SK-N-SH (cell line): ENCODE measurements around the gene CEP41. TPM values are rescaled to one million over a fixed set of nuclear protein-coding genes. Genes with fewer than 3 reads are reported as not detected.

ENCODE experiments used
- CTCF ChIA-PET: fragments of 300-600, 350-600 bp; formaldehyde crosslinking; extraction: SDS; loops from one replicate; lab custom pipeline; 2021; lab: Yijun Ruan, JAX
- POLR2A ChIA-PET: fragments of 350-600 bp; sonication (Branson Sonifier 250); formaldehyde crosslinking; extraction: SDS; loops from one replicate; lab custom pipeline; 2020; ENCODE audit warnings: antibody characterized with exemption, inconsistent platforms; lab: Yijun Ruan, JAX
- DNase-seq: peaks from one replicate; pipeline ENCODE4 v3.0.0; 2012
- H2AFZ ChIP-seq: fragments of 200-600 bp; sonication (generic); 2 replicates; pipeline ENCODE4 v1.8.1; 2016; ENCODE audit warnings: antibody characterized with exemption, mild to moderate bottlenecking, low read depth
- H3F3A ChIP-seq: fragments of 200-600 bp; sonication (generic); replicated peaks from 2 replicates; pipeline ENCODE3; 2016; ENCODE audit warnings: antibody characterized with exemption, mild to moderate bottlenecking; ENCODE audit not compliant: insufficient read depth
- H3K27ac ChIP-seq, 2 experiments: fragments of 200-500 bp in 1 of 2; fragments of 200-600 bp in 1 of 2; sonication (Bioruptor generic) in 1 of 2; sonication (generic), shearing (Covaris generic) in 1 of 2; 2 replicates each; pipeline versions ENCODE4 v1.5.1 to v1.6.1; 2014 to 2016; ENCODE audit warnings: low read depth in 2 of 2, inconsistent platforms in 1 of 2, low read length in 1 of 2, mild to moderate bottlenecking in 1 of 2, mixed read lengths in 1 of 2
- H3K27me3 ChIP-seq: fragments of 200-600 bp; sonication (generic), shearing (Covaris generic); 2 replicates; pipeline ENCODE4 v1.6.1; 2016; ENCODE audit warnings: mixed run types; ENCODE audit not compliant: insufficient read depth
- H3K36me3 ChIP-seq, 2 experiments: fragments of 200-500 bp in 1 of 2; fragments of 200-600 bp in 1 of 2; sonication (Bioruptor generic) in 1 of 2; sonication (generic) in 1 of 2; replicated peaks in 1 of 2; 2 replicates each; pipeline versions ENCODE3 to v1.5.1; 2014 to 2016; ENCODE audit warnings: low read length in 1 of 2, mild to moderate bottlenecking in 1 of 2; ENCODE audit not compliant: insufficient read depth in 2 of 2, control insufficient read depth in 1 of 2
- H3K4me1 ChIP-seq, 2 experiments: fragments of 200-500 bp in 1 of 2; fragments of 200-600 bp in 1 of 2; sonication (Bioruptor generic) in 1 of 2; sonication (generic), shearing (Covaris generic) in 1 of 2; 2 replicates each; pipeline versions ENCODE4 v1.5.1 to v1.6.1; 2014 to 2016; ENCODE audit warnings: low read depth in 1 of 2, low read length in 1 of 2, mixed run types in 1 of 2; ENCODE audit not compliant: insufficient read depth in 2 of 2, control insufficient read depth in 1 of 2
- H3K4me2 ChIP-seq: fragments of 200-600 bp; sonication (generic), shearing (Covaris generic); 2 replicates; pipeline ENCODE4 v1.6.1; 2017; ENCODE audit warnings: mixed run types
- H3K4me3 ChIP-seq, 2 experiments: fragments of 200-500 bp in 1 of 2; fragments of 200-600 bp in 1 of 2; sonication (Bioruptor generic) in 1 of 2; sonication (generic), shearing (Covaris generic) in 1 of 2; 2 replicates each; pipeline versions ENCODE4 v1.5.1 to v1.8.1; 2014 to 2016; ENCODE audit warnings: low read depth in 2 of 2, inconsistent platforms in 1 of 2, low read length in 1 of 2, mild to moderate bottlenecking in 1 of 2, mixed read lengths in 1 of 2, moderate library complexity in 1 of 2
- H3K79me2 ChIP-seq: fragments of 200-600 bp; sonication (generic); 2 replicates; pipeline ENCODE4 v1.8.1; 2017; ENCODE audit warnings: mild to moderate bottlenecking; ENCODE audit not compliant: insufficient read depth
- H3K9ac ChIP-seq: fragments of 200-600 bp; sonication (generic); 2 replicates; pipeline ENCODE4 v1.6.1; 2017; ENCODE audit warnings: mixed run types
- H3K9me2 ChIP-seq: fragments of 200-600 bp; sonication (generic); 2 replicates; pipeline ENCODE4 v1.6.1; 2017; ENCODE audit warnings: mixed run types
- H3K9me3 ChIP-seq: fragments of 200-600 bp; sonication (generic); 2 replicates; pipeline ENCODE4 v1.6.1; 2017; ENCODE audit warnings: mixed run types, mild to moderate bottlenecking, moderate library complexity
- H4K20me1 ChIP-seq: fragments of 200-600 bp; sonication (generic); 2 replicates; pipeline ENCODE4 v1.6.1; 2017; ENCODE audit warnings: mild to moderate bottlenecking, mixed run types; ENCODE audit not compliant: insufficient read depth
- EZH2phosphoT487 ChIP-seq: fragments of 200-600 bp; sonication (generic); IDR thresholded peaks from 2 replicates; pipeline ENCODE4 v1.6.1; 2017; ENCODE audit warnings: low read depth, mixed run types, mild to moderate bottlenecking, antibody characterized with exemption, moderate library complexity, borderline replicate concordance
- FOSL2 ChIP-seq: IDR thresholded peaks from 2 replicates; pipeline ENCODE4 v1.4.0; 2012; ENCODE audit warnings: low read depth, mild to moderate bottlenecking, moderate library complexity, borderline replicate concordance
- FOXJ3 ChIP-seq: sonication (generic); formaldehyde crosslinking; IDR thresholded peaks from 2 replicates; pipeline ENCODE4 v1.5.1; 2020; ENCODE audit warnings: mild to moderate bottlenecking, missing genetic modification reagents
- FOXM1 ChIP-seq: IDR thresholded peaks from 2 replicates; pipeline ENCODE4 v1.4.0; 2012; ENCODE audit warnings: low read depth, mild to moderate bottlenecking
- GABPA ChIP-seq: IDR thresholded peaks from 2 replicates; pipeline ENCODE4 v1.4.0; 2012; ENCODE audit warnings: low read depth, mild to moderate bottlenecking
- GATA2 ChIP-seq: sonication (generic); formaldehyde crosslinking; IDR thresholded peaks from 2 replicates; pipeline ENCODE4 v1.5.0; 2020; ENCODE audit warnings: mild to moderate bottlenecking, missing genetic modification reagents
- JUND ChIP-seq: IDR thresholded peaks from 2 replicates; pipeline ENCODE4 v1.4.0; 2012
- MEF2A ChIP-seq: IDR thresholded peaks from 2 replicates; pipeline ENCODE4 v1.4.0; 2012; ENCODE audit warnings: low read depth, borderline replicate concordance
- PBX3 ChIP-seq: IDR thresholded peaks from 2 replicates; pipeline ENCODE4; 2012
- RCOR1 ChIP-seq: fragments of 150-350 bp; IDR thresholded peaks from 2 replicates; pipeline ENCODE4 v1.6.1; 2017; ENCODE audit warnings: antibody characterized with exemption, low read length
- RXRA ChIP-seq: IDR thresholded peaks from 2 replicates; pipeline ENCODE4 v1.4.0; 2012; ENCODE audit warnings: low read depth, mild to moderate bottlenecking, borderline replicate concordance
- TCF12 ChIP-seq: IDR thresholded peaks from 2 replicates; pipeline ENCODE4 v1.4.0; 2012
- TEAD4 ChIP-seq: IDR thresholded peaks from 2 replicates; pipeline ENCODE4 v1.4.0; 2012; ENCODE audit warnings: mild to moderate bottlenecking, borderline replicate concordance; ENCODE audit not compliant: insufficient read depth
- YY1 ChIP-seq: IDR thresholded peaks from 2 replicates; pipeline ENCODE4 v1.4.0; 2012; ENCODE audit warnings: low read depth, mild to moderate bottlenecking
- WGBS: methylation state at CpG from one replicate; pipeline ENCODE4 v1.1.6; 2017; ENCODE audit warnings: low lambda C conversion rate; 5-methylcytosine and 5-hydroxymethylcytosine counted together
- polyA plus RNA-seq, 3 experiments: library from polyadenylated mRNA; depleted of rRNA; stranded (reverse); fragments of >200 nt; gene quantifications; 2 replicates each; pipeline ENCODE4 v1.2.3, GENCODE V29; 2012
- TF ChIP-seq, protein P1 (sequence below): IDR thresholded peaks from 2 replicates; pipeline ENCODE4 v1.4.0; 2012; ENCODE audit warnings: low read depth, borderline replicate concordance
- TF ChIP-seq, protein P2 (sequence below): IDR thresholded peaks from 2 replicates; pipeline ENCODE4 v1.4.0; 2012; ENCODE audit warnings: low read depth, borderline replicate concordance
- TF ChIP-seq, protein P3 (sequence below): IDR thresholded peaks from 2 replicates; pipeline ENCODE4 v1.6.1; 2012; ENCODE audit warnings: mild to moderate bottlenecking, low read depth, low read length, moderate library complexity

CEP41 gene
- polyA plus RNA-seq, 1 of the 3 experiments (the other 2 are of a cell fraction), result 20.9 TPM

GRCh38 chr7:130366564-130366963 is 74.3 kb downstream of the CEP41 start:
- no peaks in the 10 kb centered on the region for H3K79me2 ChIP-seq
- no peak for TF ChIP-seq JUND
- TF ChIP-seq YY1, result no peak
- no peak for TF ChIP-seq EZH2phosphoT487
- TF ChIP-seq RXRA, result no peak
- no peak for TF ChIP-seq GABPA
- TF ChIP-seq, protein P1, sequence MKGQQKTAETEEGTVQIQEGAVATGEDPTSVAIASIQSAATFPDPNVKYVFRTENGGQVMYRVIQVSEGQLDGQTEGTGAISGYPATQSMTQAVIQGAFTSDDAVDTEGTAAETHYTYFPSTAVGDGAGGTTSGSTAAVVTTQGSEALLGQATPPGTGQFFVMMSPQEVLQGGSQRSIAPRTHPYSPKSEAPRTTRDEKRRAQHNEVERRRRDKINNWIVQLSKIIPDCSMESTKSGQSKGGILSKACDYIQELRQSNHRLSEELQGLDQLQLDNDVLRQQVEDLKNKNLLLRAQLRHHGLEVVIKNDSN, result no peak
- no peak for TF ChIP-seq FOXM1
- TF ChIP-seq MEF2A, result no peak
- TF ChIP-seq TEAD4, result no peak
- no peak for TF ChIP-seq PBX3
- ChIA-PET CTCF (no interaction called here), POLR2A (no interaction called here)
- peak overlapping the region; percentile 26; the same call in 1 of the 2 replicates for H3K4me2 ChIP-seq
- no peak for DNase-seq
- no peaks in the 10 kb centered on the region for H3K9me2 ChIP-seq
- H3K36me3 ChIP-seq, result no peaks in the 10 kb centered on the region
- H3K27me3 ChIP-seq, result no peaks in the 10 kb centered on the region
- no peak overlapping the region for H3K9ac ChIP-seq
- H3F3A ChIP-seq, result peaks cover 13% of the 10 kb centered on the region
- no peaks in the 10 kb centered on the region for H4K20me1 ChIP-seq
- whole genome bisulfite sequencing, result 82% methylated on average over 6 of the region's 6 CpGs
- H3K4me1 ChIP-seq, result peaks cover 49 to 66% of the 10 kb centered on the region in 2 experiments
- H3K9me3 ChIP-seq, result no peaks in the 10 kb centered on the region
- no peak overlapping the region for H3K4me3 ChIP-seq
- no peak overlapping the region for H2AFZ ChIP-seq
- peak overlapping the region in 1 of 2 experiments; percentile 96; a peak in 2 of 4 replicates for H3K27ac ChIP-seq

DNA sequence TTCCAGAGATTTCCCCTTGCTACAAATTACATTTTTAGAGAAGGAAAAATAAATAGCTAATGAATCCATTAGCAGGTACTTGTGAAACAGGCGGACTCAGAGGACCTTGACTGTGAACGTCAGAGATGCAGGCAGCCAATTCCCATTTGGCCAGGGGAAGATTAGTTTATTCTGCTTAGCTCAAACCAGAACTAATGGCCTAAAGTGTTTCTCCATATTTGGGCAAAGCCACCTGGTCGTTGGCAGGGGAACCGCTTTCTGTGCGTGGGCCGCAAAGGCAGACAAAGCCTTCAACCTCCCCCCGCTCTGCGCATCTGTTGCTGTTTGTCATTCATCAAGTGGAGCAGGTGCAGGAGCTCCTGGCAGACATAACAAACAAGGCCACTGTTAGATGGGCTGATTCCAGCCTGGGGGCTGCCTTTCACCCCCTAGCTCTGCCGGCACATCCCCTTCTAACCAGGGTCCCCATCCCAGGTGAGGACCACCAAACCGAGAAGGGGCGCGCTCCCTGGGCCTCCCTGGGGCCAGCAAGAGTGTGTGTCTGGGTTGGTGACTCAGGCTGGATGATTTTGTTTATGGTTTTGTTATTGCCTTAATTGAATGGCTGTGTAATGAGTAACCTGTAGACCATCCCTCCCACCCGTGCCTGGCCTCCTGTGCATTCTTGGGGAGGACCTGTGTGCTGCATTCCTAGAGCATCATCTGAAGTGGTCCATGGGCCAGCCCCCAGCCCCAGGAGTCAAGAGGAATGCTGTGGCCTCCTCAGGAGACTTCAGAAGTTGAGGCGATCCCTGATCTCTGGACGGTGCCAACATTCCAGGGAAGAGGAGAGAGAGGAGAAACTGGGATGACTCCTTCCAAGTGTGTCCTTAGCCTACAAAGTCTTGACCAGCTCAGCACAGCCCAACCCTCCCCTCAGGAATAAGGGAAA is 75.0 kb downstream of the CEP41 start:
- Histone ChIP-seq H3K9ac (no peak overlapping the region), H3K4me3 (no peak overlapping the region), H3K27me3 (no peaks in the 10 kb centered on the region), H3K4me1 (peaks cover 47 to 66% of the 10 kb centered on the region in 2 experiments), H3K36me3 (no peaks in the 10 kb centered on the region), H3K9me3 (no peaks in the 10 kb centered on the region), H3K4me2 (peak overlapping the region; percentile 26), H3K9me2 (no peaks in the 10 kb centered on the region), H3K79me2 (no peaks in the 10 kb centered on the region), H4K20me1 (no peaks in the 10 kb centered on the region), H3F3A (peaks cover 13% of the 10 kb centered on the region), H2AFZ (no peak overlapping the region), H3K27ac (peak overlapping the region in 1 of 2 experiments; percentile 96; a peak in 2 of 4 replicates)
- CTCF ChIA-PET, result interaction anchor here (1.0 kb wide), 1 partner anchor 27 kb away, joined by 3 read pairs; no protein-coding TSS in a partner anchor
- 76% methylated on average over 15 of the region's 15 CpGs for WGBS
- POLR2A ChIA-PET, result interaction anchor here (1.0 kb wide), 1 partner anchor 160 kb away, joined by 5 read pairs; the partner anchor contains the start of gene TMEM209
- DNase-seq, result peak; percentile 73
- TF ChIP-seq RCOR1 (peak; percentile 50; the same call in 1 of the 2 replicates), FOSL2 (peak; percentile 48; the same call in 1 of the 2 replicates), PBX3 (0 out of 2 replicates have a peak, but pooled peaks have one; percentile 3), FOXJ3 (CRISPR knock-in tag) (peak; percentile 80), TEAD4 (peak; percentile 65; the same call in 1 of the 2 replicates), JUND (peak; percentile 54; the same call in 1 of the 2 replicates), GATA2 (CRISPR knock-in tag) (peak; percentile 69), TCF12 (peak; percentile 56; the same call in 1 of the 2 replicates)
- TF ChIP-seq, protein P2, sequence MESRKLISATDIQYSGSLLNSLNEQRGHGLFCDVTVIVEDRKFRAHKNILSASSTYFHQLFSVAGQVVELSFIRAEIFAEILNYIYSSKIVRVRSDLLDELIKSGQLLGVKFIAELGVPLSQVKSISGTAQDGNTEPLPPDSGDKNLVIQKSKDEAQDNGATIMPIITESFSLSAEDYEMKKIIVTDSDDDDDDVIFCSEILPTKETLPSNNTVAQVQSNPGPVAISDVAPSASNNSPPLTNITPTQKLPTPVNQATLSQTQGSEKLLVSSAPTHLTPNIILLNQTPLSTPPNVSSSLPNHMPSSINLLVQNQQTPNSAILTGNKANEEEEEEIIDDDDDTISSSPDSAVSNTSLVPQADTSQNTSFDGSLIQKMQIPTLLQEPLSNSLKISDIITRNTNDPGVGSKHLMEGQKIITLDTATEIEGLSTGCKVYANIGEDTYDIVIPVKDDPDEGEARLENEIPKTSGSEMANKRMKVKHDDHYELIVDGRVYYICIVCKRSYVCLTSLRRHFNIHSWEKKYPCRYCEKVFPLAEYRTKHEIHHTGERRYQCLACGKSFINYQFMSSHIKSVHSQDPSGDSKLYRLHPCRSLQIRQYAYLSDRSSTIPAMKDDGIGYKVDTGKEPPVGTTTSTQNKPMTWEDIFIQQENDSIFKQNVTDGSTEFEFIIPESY, result no peak
- TF ChIP-seq, protein P3, sequence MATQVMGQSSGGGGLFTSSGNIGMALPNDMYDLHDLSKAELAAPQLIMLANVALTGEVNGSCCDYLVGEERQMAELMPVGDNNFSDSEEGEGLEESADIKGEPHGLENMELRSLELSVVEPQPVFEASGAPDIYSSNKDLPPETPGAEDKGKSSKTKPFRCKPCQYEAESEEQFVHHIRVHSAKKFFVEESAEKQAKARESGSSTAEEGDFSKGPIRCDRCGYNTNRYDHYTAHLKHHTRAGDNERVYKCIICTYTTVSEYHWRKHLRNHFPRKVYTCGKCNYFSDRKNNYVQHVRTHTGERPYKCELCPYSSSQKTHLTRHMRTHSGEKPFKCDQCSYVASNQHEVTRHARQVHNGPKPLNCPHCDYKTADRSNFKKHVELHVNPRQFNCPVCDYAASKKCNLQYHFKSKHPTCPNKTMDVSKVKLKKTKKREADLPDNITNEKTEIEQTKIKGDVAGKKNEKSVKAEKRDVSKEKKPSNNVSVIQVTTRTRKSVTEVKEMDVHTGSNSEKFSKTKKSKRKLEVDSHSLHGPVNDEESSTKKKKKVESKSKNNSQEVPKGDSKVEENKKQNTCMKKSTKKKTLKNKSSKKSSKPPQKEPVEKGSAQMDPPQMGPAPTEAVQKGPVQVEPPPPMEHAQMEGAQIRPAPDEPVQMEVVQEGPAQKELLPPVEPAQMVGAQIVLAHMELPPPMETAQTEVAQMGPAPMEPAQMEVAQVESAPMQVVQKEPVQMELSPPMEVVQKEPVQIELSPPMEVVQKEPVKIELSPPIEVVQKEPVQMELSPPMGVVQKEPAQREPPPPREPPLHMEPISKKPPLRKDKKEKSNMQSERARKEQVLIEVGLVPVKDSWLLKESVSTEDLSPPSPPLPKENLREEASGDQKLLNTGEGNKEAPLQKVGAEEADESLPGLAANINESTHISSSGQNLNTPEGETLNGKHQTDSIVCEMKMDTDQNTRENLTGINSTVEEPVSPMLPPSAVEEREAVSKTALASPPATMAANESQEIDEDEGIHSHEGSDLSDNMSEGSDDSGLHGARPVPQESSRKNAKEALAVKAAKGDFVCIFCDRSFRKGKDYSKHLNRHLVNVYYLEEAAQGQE, result no peak
